ENCODE results near the gene ARL4C. TPM values are rescaled to one million over a fixed set of nuclear protein-coding genes. Genes with fewer than 3 reads are reported as not detected.
A peak's percentile ranks its signal among the peaks of the same experiment; 100 is the strongest.

ARL4C gene
- total RNA-seq (2014; rRNA removed; shearing (Covaris generic)) (9.1 and 9.9 TPM in 2 replicates), polyA plus RNA-seq (2016; fragmentation: Nextera tagmentation; extraction: Ambion mirVana) (5.6 and 5.8 TPM in 2 replicates)
- long read RNA-seq = 0 reads

GRCh38 chr2:234496835-234497593, at the start of gene ARL4C:
Gene ARL4C, minus strand, starts transcription at chr2:234497081. Its CDS starts 495 bp downstream, at chr2:234496586.
- H4K20me1 ChIP-seq (replicated peaks; ENCODE audit: insufficient read depth) = peaks cover 7% of the 10 kb centered on the region
- H3K79me2 ChIP-seq (replicated peaks; ENCODE audit: insufficient read depth) = peaks cover 37% of the 10 kb centered on the region
- H3K4me1 ChIP-seq (ENCODE audit: insufficient read depth) = peaks cover 20% of the 10 kb centered on the region
- H3K4me3 Mint-ChIP-seq = peak within 1 kb of the TSS; percentile 87
- no peaks in the 10 kb centered on the region; the same call in 2 of the 3 replicates for H3K36me3 Mint-ChIP-seq (ENCODE audit: low read depth)
- peaks cover 24% of the 10 kb centered on the region for H3K4me1 Mint-ChIP-seq
- DNase-seq (ENCODE audit: low spot score) = peak; percentile 78
- no peaks in the 10 kb centered on the region for H3K9me3 Mint-ChIP-seq
- TF ChIP-seq ZNF331 (CRISPR knock-in tag; IDR thresholded peaks at IDR 0.05; ENCODE audit: low read depth) = no peak
- TF ChIP-seq POLR2AphosphoS5 (IDR thresholded peaks at IDR 0.05; ENCODE audit: low read depth) = peak; percentile 49; the same call in 1 of the 2 replicates
- TF ChIP-seq REST (IDR thresholded peaks at IDR 0.05; ENCODE audit: unreplicated experiment) = peak; percentile 6
- ATAC-seq = peak; percentile 51
- H3K4me2 ChIP-seq = peak within 1 kb of the TSS; percentile 99
- peaks cover 38% of the 10 kb centered on the region for H3K27me3 ChIP-seq (ENCODE audit: insufficient read depth)
- no peak within 1 kb of the TSS for H3K27ac ChIP-seq (ENCODE audit: low read depth)
- H2AFZ ChIP-seq = peak within 1 kb of the TSS; percentile 90
- no peaks in the 10 kb centered on the region for H3K9me2 ChIP-seq (ENCODE audit: insufficient read depth)
- peak within 1 kb of the TSS; percentile 93 for H3K4me3 ChIP-seq
- 0 out of 2 replicates have a peak, but pooled peaks cover 3% of the 10 kb centered on the region for H3F3A ChIP-seq (replicated peaks; ENCODE audit: low read depth)
- no peak within 1 kb of the TSS; the same call in 1 of the 2 replicates for H3K27ac Mint-ChIP-seq
- H3K36me3 ChIP-seq (ENCODE audit: insufficient read depth) = no peaks in the 10 kb centered on the region
- peaks cover 19% of the 10 kb centered on the region for H3K27me3 Mint-ChIP-seq (ENCODE audit: insufficient read depth, low read depth, poor library complexity)

GRCh38 chr2:234544659-234545611, 48.1 kb upstream of the ARL4C start:
- DNase-seq (ENCODE audit: low spot score) (peak; percentile 88), ATAC-seq (peak; percentile 85)
- Mint-ChIP-seq H3K36me3 (ENCODE audit: low read depth) (no peaks in the 10 kb centered on the region), H3K27ac (no peak overlapping the region), H3K4me3 (no peak overlapping the region), H3K9me3 (peaks cover 5% of the 10 kb centered on the region), H3K4me1 (peaks cover 47% of the 10 kb centered on the region), H3K27me3 (ENCODE audit: insufficient read depth, low read depth, poor library complexity) (peaks cover 4% of the 10 kb centered on the region)
- no peaks in the 10 kb centered on the region for H3K9me2 ChIP-seq (ENCODE audit: insufficient read depth)
- peak overlapping the region; percentile 37; the same call in 1 of the 2 replicates for H3K4me3 ChIP-seq
- H3K27ac ChIP-seq (ENCODE audit: low read depth) = no peak overlapping the region
- no peaks in the 10 kb centered on the region for H3K27me3 ChIP-seq (ENCODE audit: insufficient read depth)
- H3F3A ChIP-seq (replicated peaks; ENCODE audit: low read depth) = no peaks in the 10 kb centered on the region; the same call in 1 of the 2 replicates
- no peaks in the 10 kb centered on the region for H3K36me3 ChIP-seq (ENCODE audit: insufficient read depth)
- H3K4me1 ChIP-seq (ENCODE audit: insufficient read depth) = peaks cover 37% of the 10 kb centered on the region
- H2AFZ ChIP-seq = peak overlapping the region; percentile 79; the same call in 1 of the 2 replicates
- no peaks in the 10 kb centered on the region for H4K20me1 ChIP-seq (replicated peaks; ENCODE audit: insufficient read depth)
- H3K79me2 ChIP-seq (replicated peaks; ENCODE audit: insufficient read depth) = no peaks in the 10 kb centered on the region
- peak overlapping the region; percentile 73 for H3K4me2 ChIP-seq
- TF ChIP-seq EZH2 (IDR thresholded peaks at IDR 0.05; ENCODE audit: low read depth, unreplicated experiment) (no peak), CTCF (conservative IDR thresholded peaks at IDR 0.05; ENCODE audit: low read depth in 2 of 2) (peak; percentile 86 to 90)

Data from GM23338 (cell line).